Body of pancreas (tissue), 4 donors: ENCODE results near the gene CTDSPL.

ENCODE experiments used
- CTCF ChIP-seq, 7 experiments: fragments of 450-650 bp in 4 of 7; fragments of 200-600 bp in 3 of 7; sonication (generic) in 3 of 7; IDR thresholded peaks; one replicate each; pipeline ENCODE4 v1.5.1; 2016 to 2019; ENCODE audit warnings: antibody characterized with exemption in 7 of 7
- POLR2A ChIP-seq, 3 donors: fragments of 450-650 bp; IDR thresholded peaks; one replicate each; pipeline ENCODE4 v1.6.1; 2016; ENCODE audit warnings: antibody characterized with exemption in 3 of 3, mild to moderate bottlenecking in 2 of 3

GRCh38 chr3:37907371-37907770 is 45.7 kb downstream of the CTDSPL start:
- TF ChIP-seq POLR2A (IDR thresholded peaks at IDR 0.05): no peak
- no peak for TF ChIP-seq CTCF (IDR thresholded peaks at IDR 0.05)
